GM12801 (cell line): ENCODE measurements around the gene TMEM132A.

Source experiments
- CTCF ChIP-seq: IDR thresholded peaks from one replicate; pipeline ENCODE4 v1.5.1; 2011; ENCODE audit warnings: control low read depth; ENCODE audit not compliant: insufficient read length; ENCODE audit errors: extremely low read depth

The TMEM132A gene

GRCh38 chr11:60978546-60979380 is 54.5 kb downstream of the TMEM132A start:
- no peak for TF ChIP-seq CTCF

GRCh38 chr11:60981515-60981914 is 57.3 kb downstream of the TMEM132A start:
- TF ChIP-seq CTCF: no peak

- TF ChIP-seq CTCF: no peak
These were observed 57.9 kb downstream of the TMEM132A start for GRCh38 chr11:60982184-60982583.

GRCh38 chr11:60984149-60984548 is 59.9 kb downstream of the TMEM132A start:
- TF ChIP-seq CTCF: no peak

GRCh38 chr11:60984636-60985035 is 60.4 kb downstream of the TMEM132A start:
- no peak for TF ChIP-seq CTCF

GRCh38 chr11:60985501-60985900 is 61.2 kb downstream of the TMEM132A start:
- TF ChIP-seq CTCF: no peak

- no peak for TF ChIP-seq CTCF
These were observed 62.0 kb downstream of the TMEM132A start for GRCh38 chr11:60985991-60986915.
